HG03108 (cell line): ENCODE results near the gene ZNF385A.
A peak's percentile ranks its signal among the peaks of the same experiment; 100 is the strongest.

Source experiments
- ATAC-seq: cut with Tn5 transposase; IDR thresholded peaks from one replicate; pipeline ENCODE4 v1.9.1; 2021; ENCODE audit warnings: moderate library complexity; ENCODE audit not compliant: unreplicated experiment

Gene ZNF385A, protein sequence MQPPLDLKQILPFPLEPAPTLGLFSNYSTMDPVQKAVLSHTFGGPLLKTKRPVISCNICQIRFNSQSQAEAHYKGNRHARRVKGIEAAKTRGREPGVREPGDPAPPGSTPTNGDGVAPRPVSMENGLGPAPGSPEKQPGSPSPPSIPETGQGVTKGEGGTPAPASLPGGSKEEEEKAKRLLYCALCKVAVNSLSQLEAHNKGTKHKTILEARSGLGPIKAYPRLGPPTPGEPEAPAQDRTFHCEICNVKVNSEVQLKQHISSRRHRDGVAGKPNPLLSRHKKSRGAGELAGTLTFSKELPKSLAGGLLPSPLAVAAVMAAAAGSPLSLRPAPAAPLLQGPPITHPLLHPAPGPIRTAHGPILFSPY

GRCh38 chr12:54384591-54385041 lies at the start of gene ZNF385A:
Gene ZNF385A (minus strand): TSS chr12:54384733. CDS start chr12:54384514, 219 bp downstream.
- peak; percentile 35 for ATAC-seq

- no peak for ATAC-seq
Measured at GRCh38 chr12:54432815-54433164, 48.3 kb upstream of the ZNF385A start.

- no peak for ATAC-seq
Measured at GRCh38 chr12:54431911-54432814, 47.6 kb upstream of the ZNF385A start.

GRCh38 chr12:54430471-54431069 lies 46.0 kb upstream of the ZNF385A start:
- ATAC-seq: no peak

DNA sequence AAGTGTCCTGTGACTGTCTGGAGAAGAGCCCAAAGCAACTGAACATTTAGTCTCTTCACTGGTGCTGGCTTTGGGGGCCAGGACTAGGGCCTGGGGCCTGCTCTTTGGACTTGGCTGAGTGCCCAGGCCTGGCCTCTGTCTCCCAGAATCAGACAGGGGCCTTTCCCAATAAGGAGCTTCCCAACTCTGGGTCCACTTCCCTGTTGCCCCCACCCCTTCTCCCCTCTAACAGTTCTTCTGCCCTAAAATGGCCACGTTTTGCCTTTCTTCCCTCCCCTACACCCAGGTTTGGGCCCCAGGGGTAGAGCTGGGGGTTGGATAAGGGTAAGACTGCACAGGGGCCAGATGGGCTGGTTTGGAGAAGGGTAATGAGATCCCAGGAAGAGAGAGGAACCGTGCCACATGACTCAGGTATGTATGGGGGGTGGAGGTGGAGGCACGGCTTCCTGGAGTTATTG lies 44.5 kb upstream of the ZNF385A start:
- ATAC-seq: no peak

DNA sequence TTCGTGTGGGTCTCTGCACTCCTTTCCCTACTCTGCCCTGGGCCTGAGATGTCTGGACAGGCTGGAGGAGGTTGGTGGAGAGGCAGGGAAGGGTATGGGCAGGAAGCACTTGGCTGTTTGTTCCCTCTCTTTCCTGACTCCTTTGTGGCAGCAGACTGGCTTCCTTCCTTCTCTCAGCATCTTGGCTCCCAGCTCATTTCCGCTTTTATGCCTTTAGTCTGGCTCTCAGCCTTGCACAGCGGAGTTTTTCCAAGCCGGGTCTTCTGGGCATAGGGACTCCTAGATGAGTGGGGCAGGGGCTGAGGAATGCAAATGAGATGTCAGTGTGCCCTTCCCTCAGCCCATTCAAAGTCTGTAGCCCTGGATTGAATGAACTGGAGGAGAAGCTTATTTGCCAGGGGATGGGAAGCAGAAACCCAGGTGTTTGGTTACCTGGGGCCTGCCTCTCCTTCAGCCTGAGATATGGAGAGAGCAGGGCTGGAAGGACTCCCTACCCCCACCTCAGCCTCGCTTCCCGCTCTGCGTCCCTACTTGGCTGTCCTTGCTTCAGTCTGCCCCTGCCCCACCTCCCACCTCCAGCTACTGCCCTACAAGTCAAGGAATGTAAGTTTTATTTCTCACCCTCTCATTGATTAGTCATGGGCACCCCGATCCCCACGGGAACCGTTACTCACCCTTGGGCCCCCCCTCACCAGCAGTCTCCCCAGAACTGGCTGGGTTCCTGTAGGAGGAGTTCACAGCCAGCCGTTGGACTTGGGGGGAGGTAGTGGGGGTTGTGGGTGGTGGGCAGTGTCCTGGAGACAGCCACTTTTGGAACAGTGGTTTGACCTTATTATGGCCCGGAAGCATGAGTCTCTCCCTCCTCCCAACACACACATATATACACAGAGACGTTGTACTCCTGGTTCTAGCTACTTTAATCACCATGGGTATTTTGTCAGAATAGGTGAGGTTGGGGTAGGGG lies 43.8 kb upstream of the ZNF385A start:
- no peak for ATAC-seq

DNA sequence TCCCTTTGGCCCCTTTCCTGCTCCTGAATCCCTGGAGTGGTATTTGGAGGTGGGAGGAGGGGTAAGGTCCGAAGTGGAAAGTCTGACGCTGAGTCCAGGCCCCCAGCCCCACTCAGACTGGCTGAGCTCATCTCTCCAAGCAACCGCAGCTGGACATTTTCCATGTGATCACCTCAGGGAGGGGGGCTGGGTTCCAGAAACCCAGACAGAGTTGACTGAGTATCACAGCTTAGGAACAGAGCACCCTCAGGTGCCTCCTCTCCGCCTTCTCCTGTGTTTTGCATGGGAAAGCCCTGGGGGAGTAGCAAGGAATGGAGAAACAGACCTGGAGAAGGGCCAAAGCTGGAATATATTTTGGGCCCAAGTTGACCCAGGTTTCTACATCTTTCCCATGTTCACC lies 42.6 kb upstream of the ZNF385A start:
- no peak for ATAC-seq

DNA sequence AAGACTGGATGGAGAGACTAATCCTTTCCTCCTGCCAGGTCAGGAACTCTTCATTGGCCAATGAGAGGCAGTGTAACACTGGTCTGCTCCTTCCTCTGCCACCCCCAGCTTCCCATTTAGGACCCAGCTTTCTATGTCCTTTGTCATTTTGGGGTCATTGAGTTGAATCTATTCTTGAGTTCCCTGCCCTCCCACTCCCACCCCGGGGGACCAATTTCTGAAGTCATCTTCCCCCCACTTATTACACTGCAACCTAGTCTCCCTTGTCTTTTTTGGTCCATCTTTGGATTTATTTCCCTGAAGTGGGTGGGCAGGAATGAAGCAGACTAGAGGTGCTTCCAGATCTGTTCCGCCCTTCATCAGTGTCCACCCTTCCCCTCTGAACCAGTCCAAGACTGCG lies 42.2 kb upstream of the ZNF385A start:
- no peak for ATAC-seq

GRCh38 chr12:54425702-54426101 lies 41.2 kb upstream of the ZNF385A start:
- ATAC-seq: no peak

- no peak for ATAC-seq
Measured at GRCh38 chr12:54424224-54424623, 39.7 kb upstream of the ZNF385A start.

DNA sequence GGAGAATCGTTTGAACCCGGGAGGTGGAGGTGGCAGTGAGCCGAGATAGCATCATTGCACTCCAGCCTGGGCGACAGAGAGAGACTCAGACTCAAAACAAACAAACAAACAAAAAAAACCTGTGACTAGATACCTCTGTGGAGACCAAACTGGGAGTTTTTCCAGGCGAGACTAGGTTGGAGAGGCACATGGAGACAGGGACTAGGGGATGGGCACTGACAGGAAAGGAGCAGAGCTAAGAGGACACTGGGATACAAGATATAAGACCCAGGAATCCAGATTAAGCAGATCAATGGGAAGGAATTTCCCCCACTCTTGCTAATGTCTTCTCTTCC lies 39.2 kb upstream of the ZNF385A start:
- ATAC-seq: no peak

- no peak for ATAC-seq
Measured at GRCh38 chr12:54421879-54422250, 37.3 kb upstream of the ZNF385A start.

- ATAC-seq: no peak
Measured at GRCh38 chr12:54421175-54421878, 36.8 kb upstream of the ZNF385A start.

DNA sequence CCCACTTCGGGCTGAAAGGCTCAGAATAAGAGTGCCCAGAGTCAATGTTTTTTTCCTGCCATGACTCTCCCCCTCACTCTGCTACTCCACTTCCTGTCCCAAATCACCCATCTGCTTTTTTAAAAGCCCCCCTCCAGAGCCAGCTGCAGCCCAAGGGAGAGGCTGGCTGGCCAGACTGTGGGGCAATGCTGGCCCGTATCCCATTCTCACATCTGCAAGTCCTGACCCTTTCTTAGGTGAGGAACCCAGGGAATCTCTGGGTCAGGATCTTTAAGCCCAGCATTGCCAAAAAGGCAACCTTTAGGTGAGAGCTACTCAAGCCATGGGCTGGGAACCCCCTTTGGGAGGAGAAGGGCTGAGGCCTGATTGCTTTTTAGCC lies 36.2 kb upstream of the ZNF385A start:
- ATAC-seq: no peak

DNA sequence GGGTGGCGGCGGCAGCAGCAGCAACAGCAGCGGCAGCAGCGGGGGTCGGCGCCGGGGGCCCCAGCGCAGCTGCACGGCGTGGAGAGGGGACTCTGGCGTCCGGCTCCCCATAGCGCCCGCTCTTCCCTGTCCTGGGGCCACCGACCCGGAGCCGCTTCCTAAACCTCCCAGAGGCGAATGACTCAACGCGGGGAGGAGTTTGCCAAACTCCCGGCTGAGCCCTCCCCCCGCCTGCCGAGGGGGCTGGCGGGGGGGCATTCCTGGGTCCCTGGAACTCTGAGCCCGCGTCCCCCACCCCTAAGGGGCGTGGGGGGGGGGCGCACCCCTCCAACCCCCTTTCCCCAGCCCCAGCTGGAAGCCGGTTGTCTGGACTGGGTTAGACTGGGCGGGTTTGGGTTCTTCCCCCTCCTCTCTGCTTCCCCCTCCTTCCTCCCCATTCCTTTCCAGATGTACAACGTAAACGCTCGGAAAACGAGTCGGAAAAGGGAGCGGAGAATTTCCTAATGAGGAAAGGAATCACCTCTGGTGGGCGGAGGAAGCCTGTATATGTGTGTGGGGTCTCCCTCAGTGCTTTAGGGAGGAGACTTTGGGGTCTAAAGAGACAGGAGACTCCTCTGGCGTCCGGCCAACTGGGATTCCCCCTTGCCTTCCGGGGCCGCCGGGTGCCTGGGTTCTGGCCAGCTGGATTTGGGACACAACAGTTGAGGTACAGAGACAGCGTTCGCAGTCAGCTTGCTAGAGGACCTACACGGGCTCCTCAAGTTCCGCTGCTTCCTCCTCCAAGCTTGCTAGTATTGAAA lies 34.8 kb upstream of the ZNF385A start, which contains the start of gene ITGA5:
Gene ITGA5 (minus strand): TSS at position 179 of the 800 bp plus-strand sequence. CDS start 68 bp downstream, at position 111.
- no peak for ATAC-seq

DNA sequence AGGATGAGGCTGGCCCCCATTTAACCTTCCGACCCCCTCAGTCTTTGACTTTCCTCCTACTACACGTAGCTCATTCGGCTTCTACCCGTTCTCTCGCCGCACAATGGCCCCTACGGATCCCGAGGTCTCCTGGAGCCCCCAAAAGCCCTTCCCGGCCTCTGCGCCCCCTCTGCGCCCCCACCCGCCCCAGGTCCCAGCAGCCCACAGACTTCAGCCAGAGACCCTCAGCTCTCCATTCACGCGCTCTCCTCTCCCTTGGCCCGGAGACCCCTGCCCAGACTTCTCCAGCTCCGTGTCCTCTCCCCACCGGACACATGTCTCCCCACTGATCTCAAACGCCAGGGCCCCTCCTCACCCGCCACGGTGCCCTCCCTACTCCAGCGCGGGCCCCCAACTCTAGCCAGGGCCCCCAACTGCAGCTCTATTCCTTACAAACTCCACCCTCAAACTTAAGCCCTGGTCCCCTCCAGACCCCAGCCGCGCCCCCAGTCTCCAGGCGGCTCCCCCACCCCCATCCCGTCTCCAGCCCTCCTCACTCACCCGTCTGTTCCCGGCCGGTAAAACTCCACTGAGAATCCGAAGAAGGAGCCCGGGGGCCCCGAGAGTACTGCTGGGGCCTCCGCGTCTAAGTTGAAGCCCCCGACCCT lies 34.0 kb upstream of the ZNF385A start:
- ATAC-seq: no peak

DNA sequence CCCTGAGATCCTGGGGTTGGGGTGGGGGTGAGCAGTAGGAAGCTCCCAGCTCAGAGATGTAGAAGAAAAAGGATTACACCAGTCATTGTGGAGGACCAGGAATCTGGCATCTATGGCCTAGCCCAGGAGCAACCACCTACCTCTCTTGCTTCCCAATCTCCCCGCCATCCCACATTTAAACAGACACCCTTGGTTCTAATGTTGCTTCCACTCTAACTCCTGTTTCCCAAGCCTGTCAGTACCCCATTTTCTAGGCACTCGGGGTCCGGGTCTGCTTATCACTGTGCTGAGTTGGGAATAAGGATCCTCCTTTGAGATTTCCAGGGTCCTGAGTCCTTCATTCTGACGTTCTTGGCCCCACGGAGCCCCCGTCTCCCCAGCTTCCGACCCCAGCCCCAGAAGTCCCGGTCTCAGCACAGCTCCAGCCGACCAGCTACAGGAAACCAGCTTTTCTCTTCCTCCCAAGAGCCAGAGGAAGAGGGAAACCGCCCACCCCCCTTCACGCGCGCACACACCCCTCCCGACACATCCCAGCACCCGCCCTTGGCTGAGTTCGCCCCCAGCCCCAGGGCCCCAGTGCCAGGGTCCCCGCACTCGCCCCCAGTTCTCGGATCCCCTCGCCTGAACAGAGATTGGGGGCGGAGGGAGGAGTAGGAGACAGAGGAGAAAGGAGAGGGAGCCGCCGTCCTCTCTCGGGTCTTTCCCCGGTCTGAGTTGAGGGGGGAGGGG lies 33.3 kb upstream of the ZNF385A start:
- no peak for ATAC-seq
